ENCODE data around the gene HMCN2.

GRCh38 chr9:130430734-130431535 is 165.4 kb downstream of the HMCN2 start:
- TF ChIP-seq CTCF (IDR thresholded peaks at IDR 0.05) (no peak), POLR2A (IDR thresholded peaks at IDR 0.05) (no peak)

Measured in uterus (tissue), 2 donors.